ENCODE measurements around the gene SLC33A1.

GRCh38 chr3:155771126-155771525 lies 83.1 kb downstream of the SLC33A1 start:
- TF ChIP-seq CTCF (IDR thresholded peaks at IDR 0.05; ENCODE audit: low read depth, low read length): no peak
- TF ChIP-seq POLR2A (IDR thresholded peaks at IDR 0.05; ENCODE audit: extremely low read depth, insufficient read length): no peak
- TF ChIP-seq MAX (IDR thresholded peaks at IDR 0.05; ENCODE audit: low read depth, low read length): no peak
- TF ChIP-seq MYC (IDR thresholded peaks at IDR 0.05; ENCODE audit: low read depth, low read length): no peak

Measured in NB4 (cell line).